Calu3 (cell line): ENCODE data around the gene GAL. TPM values are rescaled to one million over a fixed set of nuclear protein-coding genes. Genes with fewer than 3 reads are reported as not detected.

Experiments
- BruUV-seq: library from RNA; stranded (reverse); fragments of 400-500 nt; replicated peaks from 2 replicates; lab custom pipeline; 2021; lab: Mats Ljungman, UMichigan
- CTCF ChIA-PET: fragments of 300-600 bp; sonication (Branson Sonifier 250); formaldehyde crosslinking; loops from one replicate; lab custom pipeline; 2022; ENCODE audit warnings: antibody characterized with exemption; lab: Charles Lee
- DNase-seq: peaks from one replicate; pipeline ENCODE4 v3.0.0; 2022
- H3K27ac Mint-ChIP-seq: one replicate; pipeline ENCODE4 v1.8.0; 2022; ENCODE audit warnings: mixed read lengths; ENCODE audit not compliant: unreplicated experiment
- H3K27me3 Mint-ChIP-seq: one replicate; pipeline ENCODE4 v1.8.0; 2022; ENCODE audit warnings: mixed read lengths; ENCODE audit not compliant: unreplicated experiment
- H3K36me3 Mint-ChIP-seq: one replicate; pipeline ENCODE4 v1.8.0; 2022; ENCODE audit warnings: mild to moderate bottlenecking, moderate library complexity, mixed read lengths; ENCODE audit not compliant: insufficient read depth, unreplicated experiment
- H3K4me1 Mint-ChIP-seq: one replicate; pipeline ENCODE4 v1.8.0; 2022; ENCODE audit warnings: mild to moderate bottlenecking, low read depth, mixed read lengths; ENCODE audit not compliant: unreplicated experiment
- H3K4me3 Mint-ChIP-seq: one replicate; pipeline ENCODE4 v1.8.0; 2022; ENCODE audit warnings: mild to moderate bottlenecking, low read depth, moderate library complexity, mixed read lengths; ENCODE audit not compliant: unreplicated experiment
- H3K9me3 Mint-ChIP-seq: one replicate; pipeline ENCODE4 v1.8.0; 2022; ENCODE audit warnings: low read depth, mixed read lengths; ENCODE audit not compliant: unreplicated experiment
- intact Hi-C: fragments of 100-400 bp; cut with micrococcal nuclease; formaldehyde crosslinking; loops from one replicate; pipeline ENCODE4 v1.10.0; 2022; ENCODE audit not compliant: unreplicated experiment
- total RNA-seq: library from RNA; stranded (reverse); gene quantifications from 2 replicates; pipeline ENCODE4 v1.2.3, GENCODE V29; 2022
- TF ChIP-seq, protein P1 (sequence below): fragments of 200-600 bp; IDR thresholded peaks from one replicate; pipeline ENCODE4 v1.8.0; 2022; ENCODE audit warnings: antibody characterized with exemption; ENCODE audit not compliant: unreplicated experiment

GAL gene
- total RNA-seq, 1 experiment from 2014 or later: 1.2 TPM

DNA sequence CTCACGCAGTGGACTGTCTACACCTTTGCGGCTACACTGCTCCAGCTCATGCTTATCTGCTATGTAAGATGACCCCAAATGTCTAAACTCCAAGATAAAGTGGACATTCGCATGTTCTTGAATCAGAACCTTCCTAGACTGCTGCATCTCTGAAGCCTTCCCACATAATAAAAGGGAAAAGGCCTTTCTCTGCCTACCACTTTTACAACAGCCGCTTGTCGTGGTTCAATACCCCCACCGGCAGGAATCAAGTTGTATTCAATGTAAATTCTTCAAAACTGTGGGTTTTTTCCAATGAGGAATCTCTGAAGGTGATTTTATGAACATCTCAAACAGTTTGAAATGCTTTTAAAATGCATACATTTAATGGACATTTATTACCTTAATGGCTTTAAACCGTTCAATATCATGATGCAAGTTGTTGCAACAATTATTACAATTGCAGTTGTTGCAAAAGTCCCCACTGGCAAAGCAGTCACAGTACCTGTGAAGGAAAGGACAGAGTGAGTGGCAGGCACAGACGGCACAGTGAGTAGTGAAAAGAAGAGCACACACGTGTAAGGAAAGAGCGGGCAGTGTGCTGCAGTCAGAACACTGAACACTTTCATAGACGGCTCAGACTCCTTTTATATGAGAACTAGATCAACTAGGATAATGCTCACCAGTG, 31.2 kb downstream of the GAL start:
- no peaks in the 10 kb centered on the region for H3K4me1 Mint-ChIP-seq
- TF ChIP-seq, protein P1, sequence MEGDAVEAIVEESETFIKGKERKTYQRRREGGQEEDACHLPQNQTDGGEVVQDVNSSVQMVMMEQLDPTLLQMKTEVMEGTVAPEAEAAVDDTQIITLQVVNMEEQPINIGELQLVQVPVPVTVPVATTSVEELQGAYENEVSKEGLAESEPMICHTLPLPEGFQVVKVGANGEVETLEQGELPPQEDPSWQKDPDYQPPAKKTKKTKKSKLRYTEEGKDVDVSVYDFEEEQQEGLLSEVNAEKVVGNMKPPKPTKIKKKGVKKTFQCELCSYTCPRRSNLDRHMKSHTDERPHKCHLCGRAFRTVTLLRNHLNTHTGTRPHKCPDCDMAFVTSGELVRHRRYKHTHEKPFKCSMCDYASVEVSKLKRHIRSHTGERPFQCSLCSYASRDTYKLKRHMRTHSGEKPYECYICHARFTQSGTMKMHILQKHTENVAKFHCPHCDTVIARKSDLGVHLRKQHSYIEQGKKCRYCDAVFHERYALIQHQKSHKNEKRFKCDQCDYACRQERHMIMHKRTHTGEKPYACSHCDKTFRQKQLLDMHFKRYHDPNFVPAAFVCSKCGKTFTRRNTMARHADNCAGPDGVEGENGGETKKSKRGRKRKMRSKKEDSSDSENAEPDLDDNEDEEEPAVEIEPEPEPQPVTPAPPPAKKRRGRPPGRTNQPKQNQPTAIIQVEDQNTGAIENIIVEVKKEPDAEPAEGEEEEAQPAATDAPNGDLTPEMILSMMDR: no peak
- H3K27ac Mint-ChIP-seq: no peak overlapping the region
- H3K9me3 Mint-ChIP-seq: peaks cover 12% of the 10 kb centered on the region
- CTCF ChIA-PET: no interaction called here
- no TSS peak for BruUV-seq
- H3K4me3 Mint-ChIP-seq: no peak overlapping the region
- H3K27me3 Mint-ChIP-seq: peaks cover 51% of the 10 kb centered on the region
- no peaks in the 10 kb centered on the region for H3K36me3 Mint-ChIP-seq
- no peak for DNase-seq
- intact Hi-C loops: no loop called here

DNA sequence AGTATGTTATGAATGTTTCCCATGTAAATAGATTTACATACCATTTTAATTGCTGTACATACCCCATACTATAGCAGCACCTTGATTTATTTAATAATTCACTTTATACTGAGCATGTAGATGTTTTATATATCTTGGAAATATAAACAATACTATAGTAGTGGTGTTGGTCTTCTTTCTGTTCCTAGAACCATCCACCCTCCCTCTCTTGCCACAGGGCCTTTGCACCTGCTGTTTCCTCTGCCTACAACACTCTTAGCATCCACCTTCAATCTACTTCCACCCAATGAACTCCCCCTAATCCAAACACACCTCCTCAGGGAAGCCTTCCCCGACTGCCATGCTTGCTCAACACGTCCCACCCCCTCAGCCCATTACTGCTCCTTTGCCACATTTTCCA, 36.7 kb downstream of the GAL start:
- CTCF ChIA-PET: no interaction called here
- intact Hi-C loops: no loop called here
- H3K27me3 Mint-ChIP-seq: peaks cover 56% of the 10 kb centered on the region
- no peak overlapping the region for H3K27ac Mint-ChIP-seq
- no peak for DNase-seq
- no TSS peak for BruUV-seq
- no peaks in the 10 kb centered on the region for H3K36me3 Mint-ChIP-seq
- TF ChIP-seq, protein P1: no peak
- H3K9me3 Mint-ChIP-seq: peaks cover 15% of the 10 kb centered on the region
- H3K4me3 Mint-ChIP-seq: no peak overlapping the region
- no peaks in the 10 kb centered on the region for H3K4me1 Mint-ChIP-seq

DNA sequence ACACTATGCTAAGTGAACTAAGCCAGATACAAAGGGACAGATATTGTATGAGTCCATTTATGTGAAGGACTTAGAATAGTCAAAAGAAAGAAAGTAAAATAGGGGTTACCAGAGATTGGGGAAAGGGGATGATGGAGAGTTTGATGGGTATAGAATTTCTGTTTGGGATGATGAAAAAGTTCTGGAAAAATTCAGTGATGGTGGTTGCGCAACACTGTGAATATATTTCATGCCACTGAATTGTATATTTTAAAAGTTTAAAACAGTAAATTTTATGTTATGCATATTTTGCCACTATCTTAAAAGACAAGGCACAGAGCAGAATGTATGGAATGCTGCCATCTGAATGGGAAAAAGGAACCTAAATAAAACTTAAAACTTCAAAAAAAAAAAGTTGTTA, 37.8 kb downstream of the GAL start:
- DNase-seq: no peak
- Mint-ChIP-seq H3K4me3 (no peak overlapping the region), H3K27ac (no peak overlapping the region), H3K9me3 (peaks cover 14% of the 10 kb centered on the region), H3K4me1 (no peaks in the 10 kb centered on the region), H3K27me3 (peaks cover 51% of the 10 kb centered on the region), H3K36me3 (no peaks in the 10 kb centered on the region)
- TF ChIP-seq, protein P1: no peak
- intact Hi-C loops: no loop called here
- CTCF ChIA-PET: no interaction called here
- BruUV-seq: no TSS peak

DNA sequence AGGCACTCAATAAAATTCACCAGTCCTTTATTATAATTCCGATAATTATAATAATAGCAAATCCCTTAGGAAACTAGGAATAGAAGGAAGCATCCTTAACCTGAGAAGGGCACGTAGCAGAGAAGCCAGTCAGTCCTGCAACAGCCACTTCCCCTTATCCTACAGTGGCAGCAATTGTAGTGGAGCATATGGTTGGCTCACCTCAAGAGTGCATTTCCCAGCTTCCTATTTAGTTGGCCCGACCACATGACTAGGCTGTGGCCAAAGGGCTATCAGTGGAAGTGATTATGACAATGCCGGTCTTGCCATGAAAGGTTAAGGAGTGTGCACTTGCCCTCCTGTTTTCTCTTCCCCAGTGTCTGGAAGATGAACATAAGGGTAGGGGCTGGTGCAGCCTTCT, 39.9 kb downstream of the GAL start:
- Mint-ChIP-seq H3K27ac (no peak overlapping the region), H3K9me3 (peaks cover 11% of the 10 kb centered on the region), H3K36me3 (no peaks in the 10 kb centered on the region), H3K27me3 (peaks cover 51% of the 10 kb centered on the region), H3K4me1 (no peaks in the 10 kb centered on the region), H3K4me3 (no peak overlapping the region)
- TF ChIP-seq, protein P1: no peak
- CTCF ChIA-PET: no interaction called here
- DNase-seq: no peak
- no TSS peak for BruUV-seq
- intact Hi-C loops: no loop called here
